HepG2 (cell line): ENCODE results near the gene BLMH. TPM values are rescaled to one million over a fixed set of nuclear protein-coding genes. Genes with fewer than 3 reads are reported as not detected.

Experiments
- ATAC-seq: fragments of 200-7000 bp; cut with Tn5 transposase; 3 replicates; pipeline ENCODE4 v1.9.1; 2020; ENCODE audit warnings: mild to moderate bottlenecking, moderate library complexity
- BruUV-seq: library from RNA; stranded (reverse); fragments of 400-500 nt; replicated peaks from 2 replicates; lab custom pipeline; 2021; lab: Mats Ljungman, UMichigan
- CTCF ChIA-PET: fragments of 300-600 bp; formaldehyde crosslinking; extraction: SDS; loops from one replicate; lab custom pipeline; 2021; ENCODE audit warnings: low total read pairs, inconsistent platforms, low intra/inter-chr PET ratio; lab: Yijun Ruan, JAX
- POLR2A ChIA-PET: fragments of 350-600 bp; sonication (Branson Sonifier 250); formaldehyde crosslinking; loops from one replicate; lab custom pipeline; 2020; ENCODE audit warnings: antibody characterized with exemption, inconsistent platforms; lab: Yijun Ruan, JAX
- DNase-seq: peaks from one replicate; pipeline ENCODE4 v3.0.0-alpha.2; 2015; ENCODE audit warnings: low spot score
- FAIRE-seq: peaks from 3 replicates; lab custom pipeline; 2011; peaks lifted over from hg19 to GRCh38; lab: Jason Lieb, UNC
- H2AFZ ChIP-seq: one replicate; pipeline ENCODE4 v1.6.1; 2011; ENCODE audit warnings: low read length, inconsistent platforms
- H3K27ac ChIP-seq: fragments of 300-600 bp; 3 replicates; pipeline ENCODE4 v1.8.0; 2011; ENCODE audit warnings: mixed run types, mild to moderate bottlenecking, mixed read lengths, low read length, inconsistent platforms; ENCODE audit not compliant: insufficient read depth; ENCODE audit errors: extremely low read length
- H3K27me3 ChIP-seq, 2 experiments: fragments of 200-600 bp in 1 of 2; 2 replicates in 1 of 2; 3 replicates in 1 of 2; pipeline versions ENCODE4 v1.6.0 to v1.8.0; 2011; ENCODE audit warnings: low read length in 2 of 2, mild to moderate bottlenecking in 2 of 2, moderate library complexity in 2 of 2, inconsistent platforms in 1 of 2; ENCODE audit not compliant: insufficient read depth in 2 of 2, control insufficient read depth in 1 of 2
- H3K36me3 ChIP-seq, 2 experiments: fragments of 200-600 bp in 1 of 2; replicated peaks in 1 of 2; 2 replicates in 1 of 2; 3 replicates in 1 of 2; pipeline versions ENCODE4 v1.5.1 to v1.8.0; 2011; ENCODE audit warnings: low read length in 2 of 2, inconsistent platforms in 1 of 2; ENCODE audit not compliant: insufficient read depth in 2 of 2, control insufficient read depth in 1 of 2
- H3K4me1 ChIP-seq: 2 replicates; pipeline ENCODE4 v1.5.1; 2012; ENCODE audit warnings: low read length, inconsistent platforms; ENCODE audit not compliant: insufficient read depth
- H3K4me2 ChIP-seq: 2 replicates; pipeline ENCODE4 v1.6.0; 2011; ENCODE audit warnings: low read depth, low read length, inconsistent platforms
- H3K4me3 ChIP-seq, 3 experiments: fragments of 200-600 bp in 1 of 3; sonication (generic), shearing (Covaris generic) in 1 of 3; replicated peaks in 1 of 3; 2 replicates each; pipeline ENCODE4 v1.5.1; 2011 to 2016; ENCODE audit warnings: low read length in 3 of 3, inconsistent platforms in 2 of 3, low read depth in 2 of 3, mild to moderate bottlenecking in 2 of 3, control low read depth in 1 of 3, mixed read lengths in 1 of 3; ENCODE audit not compliant: insufficient read depth in 1 of 3
- H3K79me2 ChIP-seq: one replicate; pipeline ENCODE4 v1.6.1; 2011; ENCODE audit warnings: low read length, inconsistent platforms; ENCODE audit not compliant: insufficient read depth
- H3K9ac ChIP-seq: 2 replicates; pipeline ENCODE4 v1.6.0; 2011; ENCODE audit warnings: mild to moderate bottlenecking, low read depth, low read length, inconsistent platforms; ENCODE audit not compliant: insufficient read depth
- H3K9me3 ChIP-seq: 2 replicates; pipeline ENCODE4 v1.5.1; 2012; ENCODE audit warnings: mild to moderate bottlenecking, low read length
- H4K20me1 ChIP-seq: 2 replicates; pipeline ENCODE4 v1.6.0; 2011; ENCODE audit warnings: inconsistent platforms, mild to moderate bottlenecking, low read length, moderate library complexity; ENCODE audit not compliant: insufficient read depth
- CHCHD3 ChIP-seq: sonication (generic); formaldehyde crosslinking; IDR thresholded peaks from 2 replicates; pipeline ENCODE4 v1.8.0; 2022; ENCODE audit warnings: mild to moderate bottlenecking, missing genetic modification reagents, moderate library complexity
- KDM2A ChIP-seq: sonication (generic); formaldehyde crosslinking; IDR thresholded peaks from 2 replicates; pipeline ENCODE4 v1.4.0; 2020; ENCODE audit warnings: low read depth, missing genetic modification reagents, borderline replicate concordance
- NBN ChIP-seq: fragments of 450-650 bp; conservative IDR thresholded peaks from 2 replicates; pipeline ENCODE4 v1.6.1; 2017
- NFRKB ChIP-seq: fragments of 450-650 bp; IDR thresholded peaks from 2 replicates; pipeline ENCODE4 v1.6.1; 2017
- PHF5A ChIP-seq: IDR thresholded peaks from one replicate; pipeline ENCODE4 v1.6.1; 2018; ENCODE audit warnings: low read depth, missing genetic modification reagents; ENCODE audit not compliant: unreplicated experiment
- PPARG ChIP-seq: conservative IDR thresholded peaks from 2 replicates; pipeline ENCODE4 v1.6.1; 2016; ENCODE audit warnings: missing biosample characterization, missing genetic modification reagents
- ZFP82 ChIP-seq: sonication (generic); formaldehyde crosslinking; IDR thresholded peaks from 2 replicates; pipeline ENCODE4 v1.5.1; 2020; ENCODE audit warnings: mild to moderate bottlenecking, missing genetic modification reagents, borderline replicate concordance
- ZFP91 ChIP-seq: sonication (generic); formaldehyde crosslinking; IDR thresholded peaks from 2 replicates; pipeline ENCODE4 v1.9.0; 2022; ENCODE audit warnings: missing genetic modification reagents, mild to moderate bottlenecking, borderline replicate concordance
- ZNF234 ChIP-seq: sonication (generic); formaldehyde crosslinking; conservative IDR thresholded peaks from 2 replicates; pipeline ENCODE4 v1.5.1; 2020; ENCODE audit warnings: mild to moderate bottlenecking, missing genetic modification reagents
- ZNF318 ChIP-seq: sonication (generic); formaldehyde crosslinking; IDR thresholded peaks from 2 replicates; pipeline ENCODE4 v1.4.0; 2020; ENCODE audit warnings: mild to moderate bottlenecking, missing genetic modification reagents
- ZNF333 ChIP-seq: sonication (generic); formaldehyde crosslinking; IDR thresholded peaks from 2 replicates; pipeline ENCODE4 v1.4.0; 2020; ENCODE audit warnings: mild to moderate bottlenecking, missing genetic modification reagents, borderline replicate concordance
- ZNF619 ChIP-seq: sonication (generic); formaldehyde crosslinking; IDR thresholded peaks from 2 replicates; pipeline ENCODE4 v1.4.0; 2020; ENCODE audit warnings: mild to moderate bottlenecking, missing genetic modification reagents
- ZNF780A ChIP-seq: sonication (generic); formaldehyde crosslinking; IDR thresholded peaks from 2 replicates; pipeline ENCODE4 v1.8.0; 2022; ENCODE audit warnings: mild to moderate bottlenecking, missing genetic modification reagents, moderate library complexity
- in situ Hi-C: cut with HindIII; loops from 2 replicates; pipeline ENCODE4 v1.10.0; 2017; ENCODE audit warnings: low pct_unique_long_range_greater_than_20kb; ENCODE audit not compliant: extremely low pct_ligation_motif_present
- intact Hi-C: fragments of 100-400 bp; cut with micrococcal nuclease; formaldehyde crosslinking; loops from one replicate; pipeline ENCODE4 v1.10.0; 2022; ENCODE audit not compliant: unreplicated experiment
- polyA plus RNA-seq, 8 experiments: library from polyadenylated mRNA; depleted of rRNA in 3 of 8; stranded (reverse) in 7 of 8; unstranded in 1 of 8; fragments of >200 nt; fragmentation: Illumina TruSeq in 4 of 8; extraction: Trizol in 4 of 8; gene quantifications; 2 replicates each; pipeline versions ENCODE4 v1.2.1 to v1.2.3, GENCODE V29; 2011 to 2016; ENCODE audit warnings: low read depth in 4 of 8, missing spikeins in 1 of 8, mixed read lengths in 1 of 8; ENCODE audit not compliant: insufficient read depth in 1 of 8
- total RNA-seq, 5 experiments: library from RNA; depleted of rRNA; stranded (reverse); fragments of >200 nt; fragmentation: Illumina TruSeq; extraction: Trizol; gene quantifications; 2 replicates each; pipeline ENCODE4 v1.2.3, GENCODE V29; 2016; ENCODE audit warnings: low read depth in 1 of 5

Gene BLMH
- total and polyA plus RNA-seq, 2 of the 13 experiments (the other 11 are each of a cell fraction or from before 2014, with no cell fraction given) = 12.1 to 41.0 TPM

- Histone ChIP-seq H3K9ac (no peak overlapping the region), H3K79me2 (no peaks in the 10 kb centered on the region), H3K27ac (no peak overlapping the region), H3K4me1 (no peaks in the 10 kb centered on the region), H4K20me1 (no peaks in the 10 kb centered on the region), H3K4me3 (no peak overlapping the region), H3K4me2 (no peak overlapping the region), H2AFZ (no peak overlapping the region), H3K9me3 (no peaks in the 10 kb centered on the region), H3K27me3 (no peaks in the 10 kb centered on the region), H3K36me3 (peaks cover 1 to 43% of the 10 kb centered on the region in 2 experiments; a peak in 3 of 5 replicates)
- ChIA-PET CTCF (no interaction called here), POLR2A (no interaction called here)
- DNase-seq (no peak), ATAC-seq (no peak), FAIRE-seq (no peak)
- intact Hi-C loops (loop anchor here (5.0 kb wide), 1 partner anchor 58 kb away; no protein-coding TSS in a partner anchor), in situ Hi-C loops (loop anchor here (5.0 kb wide), 1 partner anchor 152 kb away; no protein-coding TSS in a partner anchor)
- BruUV-seq = no TSS peak
- TF ChIP-seq ZNF234 (CRISPR knock-in tag) (no peak), PPARG (CRISPR knock-in tag) (no peak), ZNF333 (CRISPR knock-in tag) (no peak), ZFP91 (CRISPR knock-in tag) (no peak), ZNF780A (CRISPR knock-in tag) (no peak), CHCHD3 (no peak), ZNF619 (CRISPR knock-in tag) (no peak), ZFP82 (CRISPR knock-in tag) (no peak), ZNF318 (CRISPR knock-in tag) (no peak), NBN (no peak), NFRKB (no peak), PHF5A (no peak), KDM2A (no peak)
Measured at GRCh38 chr17:30279156-30279555, 12.6 kb downstream of the BLMH start.
